Measurements from ENCODE around the gene COPZ1.
"Not testable (repeated sequence)": the region's sequence is repeated elsewhere in the genome, so short reads cannot be mapped to it uniquely, and the experiment has no call there.

The COPZ1 gene

GRCh38 chr12:54324617-54325441 is at the start of gene COPZ1:
COPZ1 (plus strand) TSS chr12:54325131; CDS start chr12:54325164, 33 bp downstream.
- DNase-seq, result peak; percentile 100

GRCh38 chr12:54276368-54276767 is 48.6 kb upstream of the COPZ1 start:
- no peak for DNase-seq

- DNase-seq, result no peak
Measured at GRCh38 chr12:54277823-54278276, 47.1 kb upstream of the COPZ1 start.

GRCh38 chr12:54279227-54279631 is 45.7 kb upstream of the COPZ1 start:
- DNase-seq, result no peak

GRCh38 chr12:54279632-54280467 is 45.1 kb upstream of the COPZ1 start, which contains the start of gene CBX5:
CBX5 (minus strand) TSS chr12:54280122; CDS start chr12:54257650, 22,472 bp downstream.
- DNase-seq, result peak; percentile 98

GRCh38 chr12:54280468-54281260 is 44.3 kb upstream of the COPZ1 start, which contains the start of gene HNRNPA1:
HNRNPA1 (plus strand) TSS chr12:54280726; CDS start chr12:54280808, 82 bp downstream.
- DNase-seq, result peak; percentile 99

- not testable (repeated sequence) for DNase-seq
Measured at GRCh38 chr12:54281261-54281638, 43.7 kb upstream of the COPZ1 start.

GRCh38 chr12:54281694-54282093 is 43.2 kb upstream of the COPZ1 start:
- not testable (repeated sequence) for DNase-seq

- no peak for DNase-seq
Measured at GRCh38 chr12:54282949-54283593, 41.9 kb upstream of the COPZ1 start.

GRCh38 chr12:54284070-54284780 is 40.7 kb upstream of the COPZ1 start:
- DNase-seq, result not testable (repeated sequence)

- DNase-seq, result no peak
Measured at GRCh38 chr12:54285150-54286041, 39.5 kb upstream of the COPZ1 start.

GRCh38 chr12:54286042-54287030 is 38.6 kb upstream of the COPZ1 start:
- no peak for DNase-seq

- DNase-seq, result no peak
Measured at GRCh38 chr12:54287261-54288157, 37.4 kb upstream of the COPZ1 start.

GRCh38 chr12:54292083-54292930 is 32.6 kb upstream of the COPZ1 start:
- DNase-seq, result no peak

GRCh38 chr12:54292931-54293241 is 32.0 kb upstream of the COPZ1 start:
- DNase-seq, result no peak

- DNase-seq, result no peak
Measured at GRCh38 chr12:54294152-54294952, 30.6 kb upstream of the COPZ1 start.

Measured in DMS153 (cell line).